A549 (cell line): ENCODE measurements around the gene CAT. TPM values are rescaled to one million over a fixed set of nuclear protein-coding genes. Genes with fewer than 3 reads are reported as not detected.

Experiments
- ATAC-seq, 2 experiments: fragments of 200-7000 bp in 1 of 2; fragments of >200 bp in 1 of 2; cut with Nextera tagmentation in 1 of 2; cut with Tn5 transposase in 1 of 2; 3 replicates each; pipeline versions ENCODE4 v1.8.0 to v1.9.1; 2018 to 2020; ENCODE audit warnings: mild to moderate bottlenecking in 1 of 2, moderate library complexity in 1 of 2
- CTCF ChIA-PET: fragments of 300-600 bp; sonication (Branson Sonifier 250); formaldehyde crosslinking; extraction: SDS; loops from one replicate; lab custom pipeline; 2021; ENCODE audit warnings: antibody characterized with exemption, inconsistent platforms; lab: Yijun Ruan, JAX
- POLR2A ChIA-PET: fragments of 350-600 bp; formaldehyde crosslinking; extraction: SDS; loops from one replicate; lab custom pipeline; 2021; ENCODE audit warnings: antibody characterized with exemption, inconsistent platforms; lab: Yijun Ruan, JAX
- DNase-seq, 2 experiments: peaks; one replicate each; pipeline versions ENCODE4 v3.0.0 to v3.0.0-alpha.2; 2011 to 2016; ENCODE audit warnings: low read depth in 1 of 2, low spot score in 1 of 2
- FAIRE-seq: peaks from 2 replicates; lab custom pipeline; 2011; peaks lifted over from hg19 to GRCh38; lab: Jason Lieb, UNC
- H3K27ac ChIP-seq, 2 experiments: fragments of >200 bp; sonication (Bioruptor Twin); formaldehyde crosslinking; 3 replicates each; pipeline ENCODE4 v1.5.1; 2016 to 2017
- H3K4me1 ChIP-seq: fragments of >200 bp; sonication (Bioruptor Twin); formaldehyde crosslinking; 3 replicates; pipeline ENCODE4 v1.6.1; 2016
- H3K4me2 ChIP-seq: fragments of >200 bp; sonication (Bioruptor Twin); formaldehyde crosslinking; 3 replicates; pipeline ENCODE4 v1.6.1; 2016
- H3K4me3 ChIP-seq: fragments of >200 bp; sonication (Bioruptor Twin); formaldehyde crosslinking; 3 replicates; pipeline ENCODE4 v1.5.1; 2016
- H3K9me3 ChIP-seq: fragments of >200 bp; sonication (Bioruptor Twin); formaldehyde crosslinking; 3 replicates; pipeline ENCODE4 v1.6.1; 2016
- CBX2 ChIP-seq: fragments of 200-600 bp; sonication (generic); IDR thresholded peaks from 2 replicates; pipeline ENCODE4 v1.6.1; 2016; ENCODE audit warnings: low read depth, mild to moderate bottlenecking, borderline replicate concordance
- CBX8 ChIP-seq: fragments of 200-600 bp; sonication (generic); IDR thresholded peaks from 2 replicates; pipeline ENCODE4 v1.6.1; 2016
- CHD4 ChIP-seq: fragments of 200-600 bp; sonication (generic); IDR thresholded peaks from 2 replicates; pipeline ENCODE4 v1.6.1; 2016; ENCODE audit warnings: antibody characterized with exemption, mild to moderate bottlenecking, borderline replicate concordance
- FOSL2 ChIP-seq, 2 experiments: fragments of 450-650 bp in 1 of 2; fragments of >200 bp in 1 of 2; sonication (Bioruptor Twin) in 1 of 2; formaldehyde crosslinking; IDR thresholded peaks; 2 replicates each; pipeline versions ENCODE4 v1.5.0 to v1.6.1; 2016 to 2020; ENCODE audit warnings: mild to moderate bottlenecking in 1 of 2, moderate library complexity in 1 of 2
- HDAC2 ChIP-seq: fragments of 200-600 bp; sonication (generic); IDR thresholded peaks from 2 replicates; pipeline ENCODE4 v1.6.1; 2016
- HOXA7 ChIP-seq: fragments of 250-450 bp; sonication (Bioruptor Pico); IDR thresholded peaks from 2 replicates; pipeline ENCODE4 v1.5.0; 2020; ENCODE audit warnings: mild to moderate bottlenecking, moderate library complexity
- HOXB13 ChIP-seq: fragments of 250-450 bp; sonication (Bioruptor Pico); IDR thresholded peaks from 2 replicates; pipeline ENCODE4 v1.5.0; 2020; ENCODE audit warnings: low read depth, mild to moderate bottlenecking, moderate library complexity
- KDM5A ChIP-seq: fragments of 200-600 bp; sonication (generic); IDR thresholded peaks from 2 replicates; pipeline ENCODE4 v1.6.1; 2016; ENCODE audit warnings: antibody characterized with exemption, mild to moderate bottlenecking
- MAFK ChIP-seq: fragments of 450-650 bp; IDR thresholded peaks from 2 replicates; pipeline ENCODE4 v1.6.1; 2014; ENCODE audit not compliant: partially characterized antibody
- NFE2L2 ChIP-seq: fragments of 150-350 bp; conservative IDR thresholded peaks from 2 replicates; pipeline ENCODE4 v1.6.1; 2014; ENCODE audit warnings: low read length
- POLR2A ChIP-seq: IDR thresholded peaks from 2 replicates; pipeline ENCODE4 v1.6.1; 2012; ENCODE audit warnings: mild to moderate bottlenecking, low read length
- RARB ChIP-seq: fragments of 250-450 bp; sonication (Bioruptor Pico); IDR thresholded peaks from 2 replicates; pipeline ENCODE4 v1.8.0; 2021; ENCODE audit warnings: mild to moderate bottlenecking, moderate library complexity
- RFX5 ChIP-seq: fragments of 450-650 bp; IDR thresholded peaks from 2 replicates; pipeline ENCODE4 v1.7.1; 2014; ENCODE audit warnings: antibody characterized with exemption, mild to moderate bottlenecking, moderate library complexity
- TP53 ChIP-seq: fragments of 250-450 bp; sonication (Bioruptor Pico); IDR thresholded peaks from 2 replicates; pipeline ENCODE4 v1.5.0; 2021; ENCODE audit warnings: mild to moderate bottlenecking, moderate library complexity
- WGBS: methylation state at CpG from one replicate; pipeline ENCODE4 v1.1.6; 2017; ENCODE audit errors: missing lambda C conversion rate; 5-methylcytosine and 5-hydroxymethylcytosine counted together
- polyA plus RNA-seq, 4 experiments: library from polyadenylated mRNA; depleted of rRNA in 3 of 4; stranded (reverse); fragments of >200 nt; fragmentation: RNase III in 1 of 4; extraction: RNeasy Plus Mini Kit Qiagen cat#74134 plus additional on column Dnase treatment in 1 of 4; gene quantifications; 2 replicates in 3 of 4; 3 replicates in 1 of 4; pipeline ENCODE4 v1.2.3, GENCODE V29; 2011 to 2017
- TF ChIP-seq, protein P1 (sequence below): IDR thresholded peaks from 2 replicates; pipeline ENCODE4 v1.6.1; 2012
- TF ChIP-seq, protein P2 (sequence below): fragments of >200 bp; sonication (Bioruptor Twin); formaldehyde crosslinking; IDR thresholded peaks from 3 replicates; pipeline ENCODE4 v1.6.1; 2016
- TF ChIP-seq, protein P3 (sequence below): IDR thresholded peaks from 2 replicates; pipeline ENCODE4 v1.6.1; 2012
- TF ChIP-seq, protein P4 (sequence below): fragments of 250-450 bp; sonication (Bioruptor Pico); IDR thresholded peaks from 2 replicates; pipeline ENCODE4 v1.5.0; 2020; ENCODE audit warnings: low read depth, mild to moderate bottlenecking, moderate library complexity
- TF ChIP-seq, protein P5 (sequence below): fragments of 450-650 bp; IDR thresholded peaks from 2 replicates; pipeline ENCODE4 v1.6.1; 2014; ENCODE audit warnings: antibody characterized with exemption

Gene CAT
- polyA plus RNA-seq, 2 of the 4 experiments (the other 2 are of a cell fraction), result 51.2 to 74.2 TPM

DNA sequence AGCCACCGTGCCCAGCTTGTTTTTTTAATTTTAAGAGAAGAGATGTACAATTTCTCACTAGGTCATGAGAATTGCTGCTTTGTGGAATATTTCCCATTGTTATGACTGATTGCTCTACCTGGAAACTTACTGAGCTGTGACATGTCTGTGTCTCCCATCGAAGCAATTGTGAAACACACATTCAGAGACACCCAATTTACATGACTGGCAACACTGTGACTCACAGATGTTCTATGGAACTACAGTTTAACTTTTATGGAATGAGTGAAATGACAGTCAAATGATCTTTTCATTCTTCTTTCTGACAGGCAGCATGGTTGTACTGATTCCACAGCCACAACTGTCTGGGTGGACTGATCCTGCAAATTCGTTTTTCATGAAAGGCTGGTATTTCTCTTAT is 42.6 kb downstream of the CAT start:
- DNase-seq (no peak), ATAC-seq (no peak), FAIRE-seq (no peak)
- H3K4me3 ChIP-seq, result no peak overlapping the region
- H3K4me2 ChIP-seq, result no peak overlapping the region
- ChIA-PET CTCF (interaction anchor here (0.7 to 6.1 kb wide), 3 partner anchors 12 to 410 kb away, joined by 3 to 42 read pairs (median 3); no protein-coding TSS in a partner anchor), POLR2A (no interaction called here)
- 37% methylated on average over 3 of the region's 3 CpGs for WGBS
- H3K27ac ChIP-seq, result no peak overlapping the region
- TF ChIP-seq CBX8 (no peak), CHD4 (no peak), HOXA7 (CRISPR knock-in tag) (no peak), KDM5A (no peak), CBX2 (no peak), FOSL2 (IDR thresholded peaks at IDR 0.05) (no peak), FOSL2 (CRISPR knock-in tag; IDR thresholded peaks at IDR 0.05) (no peak), RARB (no peak), NFE2L2 (no peak), TP53 (CRISPR knock-in tag) (no peak), MAFK (no peak), HDAC2 (no peak)
- TF ChIP-seq, protein P1, sequence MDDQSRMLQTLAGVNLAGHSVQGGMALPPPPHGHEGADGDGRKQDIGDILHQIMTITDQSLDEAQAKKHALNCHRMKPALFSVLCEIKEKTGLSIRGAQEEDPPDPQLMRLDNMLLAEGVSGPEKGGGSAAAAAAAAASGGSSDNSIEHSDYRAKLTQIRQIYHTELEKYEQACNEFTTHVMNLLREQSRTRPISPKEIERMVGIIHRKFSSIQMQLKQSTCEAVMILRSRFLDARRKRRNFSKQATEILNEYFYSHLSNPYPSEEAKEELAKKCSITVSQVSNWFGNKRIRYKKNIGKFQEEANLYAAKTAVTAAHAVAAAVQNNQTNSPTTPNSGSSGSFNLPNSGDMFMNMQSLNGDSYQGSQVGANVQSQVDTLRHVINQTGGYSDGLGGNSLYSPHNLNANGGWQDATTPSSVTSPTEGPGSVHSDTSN, result no peak
- TF ChIP-seq, protein P2, sequence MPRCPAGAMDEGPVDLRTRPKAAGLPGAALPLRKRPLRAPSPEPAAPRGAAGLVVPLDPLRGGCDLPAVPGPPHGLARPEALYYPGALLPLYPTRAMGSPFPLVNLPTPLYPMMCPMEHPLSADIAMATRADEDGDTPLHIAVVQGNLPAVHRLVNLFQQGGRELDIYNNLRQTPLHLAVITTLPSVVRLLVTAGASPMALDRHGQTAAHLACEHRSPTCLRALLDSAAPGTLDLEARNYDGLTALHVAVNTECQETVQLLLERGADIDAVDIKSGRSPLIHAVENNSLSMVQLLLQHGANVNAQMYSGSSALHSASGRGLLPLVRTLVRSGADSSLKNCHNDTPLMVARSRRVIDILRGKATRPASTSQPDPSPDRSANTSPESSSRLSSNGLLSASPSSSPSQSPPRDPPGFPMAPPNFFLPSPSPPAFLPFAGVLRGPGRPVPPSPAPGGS, result no peak
- TF ChIP-seq, protein P3, sequence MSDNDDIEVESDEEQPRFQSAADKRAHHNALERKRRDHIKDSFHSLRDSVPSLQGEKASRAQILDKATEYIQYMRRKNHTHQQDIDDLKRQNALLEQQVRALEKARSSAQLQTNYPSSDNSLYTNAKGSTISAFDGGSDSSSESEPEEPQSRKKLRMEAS, result no peak
- TF ChIP-seq, all 56 proteins: peak for 0
- Histone ChIP-seq H3K4me1 (no peaks in the 10 kb centered on the region), H3K9me3 (no peaks in the 10 kb centered on the region)

DNA sequence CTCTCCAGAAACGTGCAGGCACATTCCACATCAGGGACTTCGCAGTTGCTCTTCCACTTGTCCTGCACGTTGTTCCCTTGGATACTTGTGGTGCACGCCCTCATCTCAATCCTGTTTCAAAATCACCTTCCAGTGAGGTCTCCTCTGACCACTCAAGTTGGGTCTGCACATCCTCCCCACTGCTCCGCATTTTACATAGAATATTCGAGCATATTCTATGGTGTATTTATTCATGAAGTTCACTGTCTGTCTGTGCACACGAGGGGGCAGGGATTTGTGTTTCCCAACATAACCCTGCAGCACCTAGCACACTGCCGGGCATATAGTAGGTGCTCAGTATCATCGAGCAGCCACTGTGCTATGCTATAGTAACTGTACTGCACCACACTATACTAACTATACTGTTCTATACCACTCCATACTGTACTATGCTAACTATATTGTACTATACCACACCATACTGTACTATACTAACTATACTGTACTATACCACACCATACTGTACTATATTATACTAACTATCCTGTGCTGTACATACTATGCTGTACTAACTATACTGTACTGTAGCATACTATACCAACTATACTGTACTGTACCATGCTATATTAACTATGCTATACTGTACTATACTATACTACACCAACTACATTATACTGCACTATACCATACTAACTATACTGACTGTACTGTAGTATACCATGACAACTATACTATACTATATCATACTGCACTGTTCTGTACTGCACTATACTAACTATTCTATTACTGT is 44.6 kb downstream of the CAT start:
- Histone ChIP-seq H3K9me3 (no peaks in the 10 kb centered on the region), H3K4me2 (no peak overlapping the region), H3K4me1 (no peaks in the 10 kb centered on the region), H3K4me3 (no peak overlapping the region), H3K27ac (no peak overlapping the region)
- POLR2A ChIA-PET, result no interaction called here
- FAIRE-seq (no peak), ATAC-seq (0 out of 6 replicates have a peak, but pooled peaks of 1 of the 2 experiments have one; percentile 23), DNase-seq (no peak)
- TF ChIP-seq HOXB13 (CRISPR knock-in tag), result no peak
- no peak for TF ChIP-seq NFE2L2
- TF ChIP-seq MAFK, result no peak
- TF ChIP-seq, protein P3, result no peak
- TF ChIP-seq, protein P4, sequence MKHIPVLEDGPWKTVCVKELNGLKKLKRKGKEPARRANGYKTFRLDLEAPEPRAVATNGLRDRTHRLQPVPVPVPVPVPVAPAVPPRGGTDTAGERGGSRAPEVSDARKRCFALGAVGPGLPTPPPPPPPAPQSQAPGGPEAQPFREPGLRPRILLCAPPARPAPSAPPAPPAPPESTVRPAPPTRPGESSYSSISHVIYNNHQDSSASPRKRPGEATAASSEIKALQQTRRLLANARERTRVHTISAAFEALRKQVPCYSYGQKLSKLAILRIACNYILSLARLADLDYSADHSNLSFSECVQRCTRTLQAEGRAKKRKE (CRISPR knock-in tag), result no peak
- TF ChIP-seq, protein P5, sequence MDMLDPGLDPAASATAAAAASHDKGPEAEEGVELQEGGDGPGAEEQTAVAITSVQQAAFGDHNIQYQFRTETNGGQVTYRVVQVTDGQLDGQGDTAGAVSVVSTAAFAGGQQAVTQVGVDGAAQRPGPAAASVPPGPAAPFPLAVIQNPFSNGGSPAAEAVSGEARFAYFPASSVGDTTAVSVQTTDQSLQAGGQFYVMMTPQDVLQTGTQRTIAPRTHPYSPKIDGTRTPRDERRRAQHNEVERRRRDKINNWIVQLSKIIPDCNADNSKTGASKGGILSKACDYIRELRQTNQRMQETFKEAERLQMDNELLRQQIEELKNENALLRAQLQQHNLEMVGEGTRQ, result no peak
- WGBS, result 48% methylated on average over 9 of the region's 9 CpGs
- CTCF ChIA-PET, result interaction anchor here (6.1 kb wide), 1 partner anchor 10 kb away, joined by 42 read pairs; no protein-coding TSS in a partner anchor

DNA sequence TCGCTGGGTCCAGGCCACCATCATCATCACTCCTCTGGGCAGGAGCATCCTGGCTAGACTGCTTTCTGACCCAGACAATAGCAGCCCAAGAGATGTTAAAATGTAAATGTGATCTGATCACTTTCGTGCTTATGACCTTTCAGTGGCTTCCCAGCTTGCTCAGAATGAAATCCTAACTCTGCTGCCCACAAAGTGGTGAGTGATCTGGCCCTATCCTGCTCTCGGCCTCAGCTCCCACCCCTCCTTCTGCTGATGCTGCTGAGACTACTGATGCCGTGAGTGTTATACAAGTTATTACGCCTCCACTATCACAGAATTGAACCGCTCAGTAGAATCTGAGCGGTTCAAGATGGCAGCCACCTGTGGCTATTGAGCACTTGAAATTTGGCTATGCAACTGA is 48.7 kb downstream of the CAT start:
- H3K27ac ChIP-seq, result no peak overlapping the region
- CTCF ChIA-PET, result interaction anchor here (1.1 to 11.9 kb wide), 4 partner anchors 9 to 120 kb away, joined by 3 to 257 read pairs (median 4); partner anchors contain the start of gene ELF5
- POLR2A ChIA-PET, result no interaction called here
- no peak for DNase-seq
- H3K4me2 ChIP-seq, result no peak overlapping the region
- TF ChIP-seq POLR2A (no peak), RFX5 (no peak)
- no peak overlapping the region for H3K4me3 ChIP-seq
- H3K4me1 ChIP-seq, result no peaks in the 10 kb centered on the region
- ATAC-seq, result no peak
- FAIRE-seq, result no peak
- 70% methylated on average over 7 of the region's 7 CpGs for WGBS
- no peaks in the 10 kb centered on the region for H3K9me3 ChIP-seq
